ENCODE measurements around the gene MEIS2. TPM values are rescaled to one million over a fixed set of nuclear protein-coding genes. Genes with fewer than 3 reads are reported as not detected.

Gene MEIS2
- total RNA-seq, 1 experiment from 2014 or later = 28.7 TPM

DNA sequence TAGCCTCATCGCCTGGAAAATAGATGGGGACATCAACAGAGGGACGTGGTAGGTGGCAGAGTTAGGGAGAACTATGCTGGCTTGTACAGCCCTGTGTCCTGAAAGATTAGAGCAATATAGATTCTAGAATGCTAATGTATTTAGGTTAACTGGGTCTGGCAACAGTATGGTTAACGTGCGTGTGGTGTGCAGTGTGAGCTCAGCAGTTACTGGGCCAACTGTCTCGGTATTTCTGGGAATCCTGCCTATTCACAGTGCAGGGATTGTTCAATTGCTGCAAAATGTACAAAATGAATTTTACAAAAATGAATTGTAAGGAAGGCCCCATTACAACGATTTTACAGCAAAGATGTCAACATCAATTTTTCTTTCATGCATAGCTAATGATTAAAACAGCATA, 20.6 kb downstream of the MEIS2 start:
- POLR2A ChIA-PET = no interaction called here
- Histone ChIP-seq H3K36me3 (ENCODE audit: control insufficient read depth, insufficient read depth, low read length) (no peaks in the 10 kb centered on the region), H3K27me3 (replicated peaks; ENCODE audit: control insufficient read depth, insufficient read depth, low read length) (no peaks in the 10 kb centered on the region), H3K4me1 (peaks cover 53% of the 10 kb centered on the region), H3K4me3 (ENCODE audit: low read depth, low read length) (no peak overlapping the region), H3K9me3 (no peaks in the 10 kb centered on the region)
- Mint-ChIP-seq H3K4me1 (ENCODE audit: low read depth, unreplicated experiment) (peaks cover 21% of the 10 kb centered on the region), H3K9me3 (ENCODE audit: unreplicated experiment) (no peaks in the 10 kb centered on the region), H3K36me3 (ENCODE audit: insufficient read depth, unreplicated experiment) (peaks cover 11% of the 10 kb centered on the region), H3K27me3 (ENCODE audit: insufficient read depth, unreplicated experiment) (no peaks in the 10 kb centered on the region), H3K27ac (ENCODE audit: unreplicated experiment) (no peak overlapping the region), H3K4me3 (ENCODE audit: unreplicated experiment) (no peak overlapping the region)
- TF ChIP-seq, protein P1, sequence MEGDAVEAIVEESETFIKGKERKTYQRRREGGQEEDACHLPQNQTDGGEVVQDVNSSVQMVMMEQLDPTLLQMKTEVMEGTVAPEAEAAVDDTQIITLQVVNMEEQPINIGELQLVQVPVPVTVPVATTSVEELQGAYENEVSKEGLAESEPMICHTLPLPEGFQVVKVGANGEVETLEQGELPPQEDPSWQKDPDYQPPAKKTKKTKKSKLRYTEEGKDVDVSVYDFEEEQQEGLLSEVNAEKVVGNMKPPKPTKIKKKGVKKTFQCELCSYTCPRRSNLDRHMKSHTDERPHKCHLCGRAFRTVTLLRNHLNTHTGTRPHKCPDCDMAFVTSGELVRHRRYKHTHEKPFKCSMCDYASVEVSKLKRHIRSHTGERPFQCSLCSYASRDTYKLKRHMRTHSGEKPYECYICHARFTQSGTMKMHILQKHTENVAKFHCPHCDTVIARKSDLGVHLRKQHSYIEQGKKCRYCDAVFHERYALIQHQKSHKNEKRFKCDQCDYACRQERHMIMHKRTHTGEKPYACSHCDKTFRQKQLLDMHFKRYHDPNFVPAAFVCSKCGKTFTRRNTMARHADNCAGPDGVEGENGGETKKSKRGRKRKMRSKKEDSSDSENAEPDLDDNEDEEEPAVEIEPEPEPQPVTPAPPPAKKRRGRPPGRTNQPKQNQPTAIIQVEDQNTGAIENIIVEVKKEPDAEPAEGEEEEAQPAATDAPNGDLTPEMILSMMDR (IDR thresholded peaks at IDR 0.05; ENCODE audit: insufficient read depth in 1 of 2, low read depth in 1 of 2, low read length in 1 of 2, severe bottlenecking in 1 of 2, unreplicated experiment in 1 of 2) = no peak
- BruUV-seq (replicated peaks) = no TSS peak
- intact Hi-C loops (cut with micrococcal nuclease; ENCODE audit: unreplicated experiment) = loop anchor here (2.0 kb wide), 1 partner anchor 33 kb away; no protein-coding TSS in a partner anchor
- no peak for DNase-seq
- CTCF ChIA-PET = interaction anchor here (0.6 kb wide), 1 partner anchor 18 kb away, joined by 3 read pairs; no protein-coding TSS in a partner anchor

DNA sequence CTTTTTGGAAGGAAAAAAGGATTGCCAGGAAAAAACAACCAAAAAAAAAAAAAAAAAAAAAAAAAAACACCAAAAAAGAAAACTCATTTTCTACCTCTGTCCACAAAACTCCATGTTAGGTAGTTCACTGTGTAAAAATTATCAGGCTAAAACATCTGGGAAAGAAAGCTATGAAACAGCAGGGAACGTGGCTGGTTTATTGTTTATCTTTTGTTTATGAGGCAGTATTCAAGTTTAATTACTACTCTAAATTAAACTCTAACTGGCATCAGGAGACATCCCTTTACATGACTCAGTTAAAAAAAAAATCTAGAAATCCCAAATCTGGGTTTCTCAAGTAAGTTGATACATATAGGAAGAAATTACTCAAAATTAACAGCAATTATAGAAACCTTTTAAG, 21.8 kb downstream of the MEIS2 start:
- no peak for DNase-seq
- H3K4me3 Mint-ChIP-seq (ENCODE audit: unreplicated experiment) = no peak overlapping the region
- no peaks in the 10 kb centered on the region for H3K9me3 Mint-ChIP-seq (ENCODE audit: unreplicated experiment)
- peaks cover 42% of the 10 kb centered on the region for H3K4me1 ChIP-seq
- H3K4me1 Mint-ChIP-seq (ENCODE audit: low read depth, unreplicated experiment) = peaks cover 21% of the 10 kb centered on the region
- no peaks in the 10 kb centered on the region for H3K9me3 ChIP-seq
- BruUV-seq (replicated peaks) = no TSS peak
- ChIA-PET POLR2A (no interaction called here), CTCF (no interaction called here)
- H3K27ac Mint-ChIP-seq (ENCODE audit: unreplicated experiment) = no peak overlapping the region
- H3K27me3 ChIP-seq (replicated peaks; ENCODE audit: control insufficient read depth, insufficient read depth, low read length) = no peaks in the 10 kb centered on the region
- intact Hi-C loops (cut with micrococcal nuclease; ENCODE audit: unreplicated experiment) = no loop called here
- TF ChIP-seq, protein P1 (IDR thresholded peaks at IDR 0.05; ENCODE audit: insufficient read depth in 1 of 2, low read depth in 1 of 2, low read length in 1 of 2, severe bottlenecking in 1 of 2, unreplicated experiment in 1 of 2) = no peak
- no peaks in the 10 kb centered on the region for H3K27me3 Mint-ChIP-seq (ENCODE audit: insufficient read depth, unreplicated experiment)
- peaks cover 11% of the 10 kb centered on the region for H3K36me3 Mint-ChIP-seq (ENCODE audit: insufficient read depth, unreplicated experiment)
- no peak overlapping the region for H3K4me3 ChIP-seq (ENCODE audit: low read depth, low read length)
- H3K36me3 ChIP-seq (ENCODE audit: control insufficient read depth, insufficient read depth, low read length) = no peaks in the 10 kb centered on the region

DNA sequence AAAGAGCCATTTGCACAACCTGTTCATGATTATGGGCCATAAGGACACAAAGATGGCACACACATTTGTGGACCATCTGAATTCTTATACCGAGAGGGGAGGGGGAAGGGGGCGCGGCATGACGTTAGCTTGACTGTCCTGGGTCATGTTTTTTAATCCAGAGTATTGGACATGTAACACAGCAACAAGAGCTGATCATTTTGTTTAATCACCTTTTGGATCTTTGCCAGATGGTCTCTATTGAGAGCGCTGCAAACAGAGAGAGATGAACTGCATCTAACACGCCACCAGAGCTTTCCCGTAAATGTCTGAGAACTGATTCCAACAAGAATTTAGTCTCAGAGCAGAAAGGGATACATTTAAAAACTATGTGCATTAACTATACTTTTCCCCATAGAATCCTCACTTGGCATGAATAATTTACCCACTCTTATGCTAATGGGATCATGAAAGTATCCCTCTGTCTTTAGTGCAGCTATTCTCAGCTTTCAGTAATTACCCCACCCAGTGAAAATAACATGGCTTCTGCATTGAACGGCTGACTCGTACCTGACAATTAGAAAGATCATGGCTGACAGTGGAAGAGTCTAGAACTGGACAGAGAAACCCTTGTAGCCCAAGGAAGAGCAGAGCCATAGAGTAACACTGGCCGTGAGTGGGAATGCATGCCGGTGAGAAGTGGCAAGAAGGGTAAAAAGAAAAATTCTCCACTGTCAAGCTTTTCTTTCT, 22.6 kb downstream of the MEIS2 start:
- TF ChIP-seq, protein P1 (IDR thresholded peaks at IDR 0.05; ENCODE audit: insufficient read depth in 1 of 2, low read depth in 1 of 2, low read length in 1 of 2, severe bottlenecking in 1 of 2, unreplicated experiment in 1 of 2) = no peak
- intact Hi-C loops (cut with micrococcal nuclease; ENCODE audit: unreplicated experiment) = no loop called here
- no peaks in the 10 kb centered on the region for H3K27me3 Mint-ChIP-seq (ENCODE audit: insufficient read depth, unreplicated experiment)
- no peaks in the 10 kb centered on the region for H3K9me3 Mint-ChIP-seq (ENCODE audit: unreplicated experiment)
- DNase-seq = no peak
- Histone ChIP-seq H3K9me3 (no peaks in the 10 kb centered on the region), H3K27me3 (replicated peaks; ENCODE audit: control insufficient read depth, insufficient read depth, low read length) (no peaks in the 10 kb centered on the region), H3K4me1 (peaks cover 34% of the 10 kb centered on the region), H3K36me3 (ENCODE audit: control insufficient read depth, insufficient read depth, low read length) (no peaks in the 10 kb centered on the region), H3K4me3 (ENCODE audit: low read depth, low read length) (no peak overlapping the region)
- BruUV-seq (replicated peaks) = no TSS peak
- POLR2A ChIA-PET = no interaction called here
- peaks cover 19% of the 10 kb centered on the region for H3K4me1 Mint-ChIP-seq (ENCODE audit: low read depth, unreplicated experiment)
- H3K36me3 Mint-ChIP-seq (ENCODE audit: insufficient read depth, unreplicated experiment) = peaks cover 17% of the 10 kb centered on the region
- CTCF ChIA-PET = no interaction called here
- H3K27ac Mint-ChIP-seq (ENCODE audit: unreplicated experiment) = no peak overlapping the region
- no peak overlapping the region for H3K4me3 Mint-ChIP-seq (ENCODE audit: unreplicated experiment)

Data from Caco-2 (cell line).